HepG2 (cell line): ENCODE data around the gene CLN6.

Experiments used
- CCDC6 ChIP-seq: sonication (generic); formaldehyde crosslinking; IDR thresholded peaks from 2 replicates; pipeline ENCODE4 v1.8.1; 2022; ENCODE audit warnings: mild to moderate bottlenecking, missing genetic modification reagents, moderate library complexity
- NFE2L1 ChIP-seq: sonication (generic); formaldehyde crosslinking; IDR thresholded peaks from 2 replicates; pipeline ENCODE4 v1.4.0; 2020; ENCODE audit warnings: missing genetic modification reagents, mild to moderate bottlenecking, borderline replicate concordance
- NR2F2 ChIP-seq: IDR thresholded peaks from 2 replicates; pipeline ENCODE4 v1.6.1; 2012; ENCODE audit warnings: low read depth, inconsistent platforms, borderline replicate concordance
- PTBP1 ChIP-seq: fragments of 200-400 bp; formaldehyde crosslinking; IDR thresholded peaks from 2 replicates; pipeline ENCODE4 v1.6.1; 2018; ENCODE audit warnings: low read length, low read depth; ENCODE audit not compliant: poor library complexity, severe bottlenecking
- RAD21 ChIP-seq: fragments of 450-650 bp; formaldehyde crosslinking; IDR thresholded peaks from 2 replicates; pipeline ENCODE4 v1.5.0; 2020; ENCODE audit warnings: mild to moderate bottlenecking
- ZNF12 ChIP-seq: sonication (generic); formaldehyde crosslinking; IDR thresholded peaks from 2 replicates; pipeline ENCODE4 v1.5.0; 2020; ENCODE audit warnings: missing genetic modification reagents
- TF ChIP-seq, protein P1 (sequence below): sonication (generic); formaldehyde crosslinking; IDR thresholded peaks from 2 replicates; pipeline ENCODE4 v1.4.0; 2020; ENCODE audit warnings: missing genetic modification reagents, mild to moderate bottlenecking, borderline replicate concordance
- TF ChIP-seq, protein P2 (sequence below): sonication (generic); formaldehyde crosslinking; IDR thresholded peaks from 2 replicates; pipeline ENCODE4 v1.5.0; 2020; ENCODE audit warnings: mild to moderate bottlenecking, missing genetic modification reagents, moderate library complexity
- TF ChIP-seq, protein P3 (sequence below): sonication (generic); formaldehyde crosslinking; IDR thresholded peaks from 2 replicates; pipeline ENCODE4 v1.8.0; 2022; ENCODE audit warnings: mild to moderate bottlenecking, missing genetic modification reagents, borderline replicate concordance

DNA sequence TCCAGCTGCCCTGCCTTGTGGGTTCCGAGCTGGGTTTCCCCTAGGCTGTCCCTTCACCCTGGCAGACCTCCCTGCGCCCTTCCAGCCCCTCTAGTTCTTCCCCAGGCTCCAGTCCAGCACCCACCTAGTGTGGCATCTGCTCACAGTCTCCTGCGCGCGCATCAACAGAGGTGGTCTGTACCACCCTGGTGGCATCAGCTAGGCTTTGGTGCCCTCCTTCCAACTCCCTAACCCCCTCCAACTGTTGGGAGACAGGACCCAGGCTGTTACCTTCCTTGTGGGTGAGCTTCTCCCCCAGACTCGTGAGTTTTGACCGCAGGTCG, 32.4 kb downstream of the CLN6 start:
- TF ChIP-seq RAD21 (CRISPR knock-in tag) (no peak), PTBP1 (no peak), ZNF12 (CRISPR knock-in tag) (no peak), NFE2L1 (CRISPR knock-in tag) (no peak; the same call in 1 of the 2 replicates), CCDC6 (no peak), NR2F2 (no peak)
- TF ChIP-seq, protein P1, sequence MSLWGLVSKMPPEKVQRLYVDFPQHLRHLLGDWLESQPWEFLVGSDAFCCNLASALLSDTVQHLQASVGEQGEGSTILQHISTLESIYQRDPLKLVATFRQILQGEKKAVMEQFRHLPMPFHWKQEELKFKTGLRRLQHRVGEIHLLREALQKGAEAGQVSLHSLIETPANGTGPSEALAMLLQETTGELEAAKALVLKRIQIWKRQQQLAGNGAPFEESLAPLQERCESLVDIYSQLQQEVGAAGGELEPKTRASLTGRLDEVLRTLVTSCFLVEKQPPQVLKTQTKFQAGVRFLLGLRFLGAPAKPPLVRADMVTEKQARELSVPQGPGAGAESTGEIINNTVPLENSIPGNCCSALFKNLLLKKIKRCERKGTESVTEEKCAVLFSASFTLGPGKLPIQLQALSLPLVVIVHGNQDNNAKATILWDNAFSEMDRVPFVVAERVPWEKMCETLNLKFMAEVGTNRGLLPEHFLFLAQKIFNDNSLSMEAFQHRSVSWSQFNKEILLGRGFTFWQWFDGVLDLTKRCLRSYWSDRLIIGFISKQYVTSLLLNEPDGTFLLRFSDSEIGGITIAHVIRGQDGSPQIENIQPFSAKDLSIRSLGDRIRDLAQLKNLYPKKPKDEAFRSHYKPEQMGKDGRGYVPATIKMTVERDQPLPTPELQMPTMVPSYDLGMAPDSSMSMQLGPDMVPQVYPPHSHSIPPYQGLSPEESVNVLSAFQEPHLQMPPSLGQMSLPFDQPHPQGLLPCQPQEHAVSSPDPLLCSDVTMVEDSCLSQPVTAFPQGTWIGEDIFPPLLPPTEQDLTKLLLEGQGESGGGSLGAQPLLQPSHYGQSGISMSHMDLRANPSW (CRISPR knock-in tag) = no peak
- TF ChIP-seq, protein P2, sequence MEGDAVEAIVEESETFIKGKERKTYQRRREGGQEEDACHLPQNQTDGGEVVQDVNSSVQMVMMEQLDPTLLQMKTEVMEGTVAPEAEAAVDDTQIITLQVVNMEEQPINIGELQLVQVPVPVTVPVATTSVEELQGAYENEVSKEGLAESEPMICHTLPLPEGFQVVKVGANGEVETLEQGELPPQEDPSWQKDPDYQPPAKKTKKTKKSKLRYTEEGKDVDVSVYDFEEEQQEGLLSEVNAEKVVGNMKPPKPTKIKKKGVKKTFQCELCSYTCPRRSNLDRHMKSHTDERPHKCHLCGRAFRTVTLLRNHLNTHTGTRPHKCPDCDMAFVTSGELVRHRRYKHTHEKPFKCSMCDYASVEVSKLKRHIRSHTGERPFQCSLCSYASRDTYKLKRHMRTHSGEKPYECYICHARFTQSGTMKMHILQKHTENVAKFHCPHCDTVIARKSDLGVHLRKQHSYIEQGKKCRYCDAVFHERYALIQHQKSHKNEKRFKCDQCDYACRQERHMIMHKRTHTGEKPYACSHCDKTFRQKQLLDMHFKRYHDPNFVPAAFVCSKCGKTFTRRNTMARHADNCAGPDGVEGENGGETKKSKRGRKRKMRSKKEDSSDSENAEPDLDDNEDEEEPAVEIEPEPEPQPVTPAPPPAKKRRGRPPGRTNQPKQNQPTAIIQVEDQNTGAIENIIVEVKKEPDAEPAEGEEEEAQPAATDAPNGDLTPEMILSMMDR (CRISPR knock-in tag) = no peak
- TF ChIP-seq, protein P3, sequence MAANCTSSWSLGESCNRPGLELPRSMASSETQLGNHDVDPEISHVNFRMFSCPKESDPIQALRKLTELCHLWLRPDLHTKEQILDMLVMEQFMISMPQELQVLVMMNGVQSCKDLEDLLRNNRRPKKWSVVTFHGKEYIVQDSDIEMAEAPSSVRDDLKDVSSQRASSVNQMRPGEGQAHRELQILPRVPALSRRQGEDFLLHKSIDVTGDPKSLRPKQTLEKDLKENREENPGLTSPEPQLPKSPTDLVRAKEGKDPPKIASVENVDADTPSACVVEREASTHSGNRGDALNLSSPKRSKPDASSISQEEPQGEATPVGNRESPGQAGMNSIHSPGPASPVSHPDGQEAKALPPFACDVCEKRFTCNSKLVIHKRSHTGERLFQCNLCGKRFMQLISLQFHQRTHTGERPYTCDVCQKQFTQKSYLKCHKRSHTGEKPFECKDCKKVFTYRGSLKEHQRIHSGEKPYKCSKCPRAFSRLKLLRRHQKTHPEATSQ (CRISPR knock-in tag) = no peak
